ENCODE measurements around the gene PRR23A. TPM values are rescaled to one million over a fixed set of nuclear protein-coding genes. Genes with fewer than 3 reads are reported as not detected.

PRR23A gene
- total RNA-seq, 1 donor from 2014 or later, result not detected

DNA sequence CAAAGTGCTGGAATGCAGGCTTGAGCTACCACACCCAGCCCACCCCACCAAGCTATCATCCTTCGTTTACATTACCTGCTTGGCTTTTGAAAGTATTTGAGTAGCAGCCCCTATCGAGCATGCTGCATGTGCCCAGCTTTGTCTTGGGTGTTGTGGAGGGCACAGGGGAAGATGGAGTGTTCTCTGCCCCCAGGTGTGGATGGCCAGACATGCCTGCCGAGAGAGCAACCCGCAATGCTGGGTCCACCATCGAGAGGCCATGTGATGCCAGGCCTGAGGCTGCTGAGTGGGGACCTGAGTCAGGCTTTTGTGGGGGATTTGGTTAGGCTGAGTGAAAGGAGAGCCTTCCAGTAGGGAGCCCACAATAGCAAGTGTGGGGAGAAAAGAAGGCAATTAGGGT is 33.1 kb downstream of the PRR23A start:
- no peak for TF ChIP-seq EZH2 (IDR thresholded peaks at IDR 0.05; ENCODE audit: insufficient read depth, low read length)
- TF ChIP-seq CTCF (IDR thresholded peaks at IDR 0.05; ENCODE audit: insufficient read depth, low read depth, low read length), result no peak
- Histone ChIP-seq H3K4me3 (ENCODE audit: insufficient read depth, low read depth, low read length) (no peak overlapping the region), H3K36me3 (ENCODE audit: insufficient read depth, low read length) (no peaks in the 10 kb centered on the region), H3K9me3 (ENCODE audit: insufficient read depth, low read depth, low read length) (no peaks in the 10 kb centered on the region), H3K4me2 (ENCODE audit: low read length) (no peak overlapping the region), H3K9ac (ENCODE audit: low read length) (no peak overlapping the region), H2AFZ (ENCODE audit: low read depth, low read length) (no peak overlapping the region), H4K20me1 (ENCODE audit: insufficient read depth, low read length) (no peaks in the 10 kb centered on the region), H3K27me3 (ENCODE audit: insufficient read depth, low read length) (peaks cover 11% of the 10 kb centered on the region), H3K4me1 (ENCODE audit: insufficient read depth, low read length) (no peaks in the 10 kb centered on the region), H3K79me2 (ENCODE audit: insufficient read depth, low read length) (no peaks in the 10 kb centered on the region), H3K27ac (ENCODE audit: low read depth, low read length) (no peak overlapping the region)
- peaks cover 36% of the 10 kb centered on the region for H3K27me3 Mint-ChIP-seq (ENCODE audit: low read depth, unreplicated experiment)
- no peaks in the 10 kb centered on the region for H3K4me1 Mint-ChIP-seq (ENCODE audit: low read depth, unreplicated experiment)
- no peak for DNase-seq (ENCODE audit: low read depth)
- FAIRE-seq, result no peak
- no peak overlapping the region for H3K27ac Mint-ChIP-seq (ENCODE audit: unreplicated experiment)
- H3K36me3 Mint-ChIP-seq (ENCODE audit: low read depth, unreplicated experiment), result no peaks in the 10 kb centered on the region
- H3K4me3 Mint-ChIP-seq (ENCODE audit: unreplicated experiment), result no peak overlapping the region
- peaks cover 2% of the 10 kb centered on the region for H3K9me3 Mint-ChIP-seq (ENCODE audit: unreplicated experiment)

DNA sequence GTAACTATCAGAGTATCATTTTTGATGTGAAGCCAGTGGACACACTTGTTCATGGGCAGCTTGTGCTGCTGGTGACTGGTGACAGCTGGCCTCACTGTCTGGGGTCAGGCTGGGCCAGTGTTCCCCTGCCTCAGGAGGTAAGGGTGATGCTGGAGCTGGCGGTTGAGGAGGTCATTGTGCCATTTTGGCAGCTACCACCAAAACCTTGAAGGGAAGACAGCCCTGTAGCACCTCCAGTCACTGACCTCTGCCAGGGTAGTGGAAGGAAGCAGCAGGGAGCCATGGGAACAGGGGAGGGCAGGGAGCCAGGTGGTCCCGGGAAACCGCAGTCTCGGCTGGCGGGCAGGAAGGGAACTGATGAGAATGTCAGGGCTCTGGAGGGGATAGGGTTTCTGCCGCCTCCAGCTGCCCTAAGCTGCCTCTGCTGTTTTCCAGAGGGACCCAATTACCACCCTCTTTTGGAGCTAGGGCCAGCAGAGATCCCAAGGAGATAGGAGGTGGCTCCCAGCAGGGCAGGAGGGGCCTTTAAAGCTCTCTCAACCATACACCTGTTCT is 34.2 kb downstream of the PRR23A start:
- Mint-ChIP-seq H3K36me3 (ENCODE audit: low read depth, unreplicated experiment) (no peaks in the 10 kb centered on the region), H3K9me3 (ENCODE audit: unreplicated experiment) (peaks cover 4% of the 10 kb centered on the region), H3K4me3 (ENCODE audit: unreplicated experiment) (no peak overlapping the region), H3K27ac (ENCODE audit: unreplicated experiment) (no peak overlapping the region), H3K4me1 (ENCODE audit: low read depth, unreplicated experiment) (no peaks in the 10 kb centered on the region), H3K27me3 (ENCODE audit: low read depth, unreplicated experiment) (peaks cover 27% of the 10 kb centered on the region)
- no peak for FAIRE-seq
- Histone ChIP-seq H3K9me3 (ENCODE audit: insufficient read depth, low read depth, low read length) (no peaks in the 10 kb centered on the region), H2AFZ (ENCODE audit: low read depth, low read length) (no peak overlapping the region), H3K79me2 (ENCODE audit: insufficient read depth, low read length) (no peaks in the 10 kb centered on the region), H4K20me1 (ENCODE audit: insufficient read depth, low read length) (no peaks in the 10 kb centered on the region), H3K27ac (ENCODE audit: low read depth, low read length) (no peak overlapping the region), H3K4me1 (ENCODE audit: insufficient read depth, low read length) (no peaks in the 10 kb centered on the region), H3K4me3 (ENCODE audit: insufficient read depth, low read depth, low read length) (no peak overlapping the region), H3K4me2 (ENCODE audit: low read length) (no peak overlapping the region), H3K27me3 (ENCODE audit: insufficient read depth, low read length) (peaks cover 9% of the 10 kb centered on the region), H3K9ac (ENCODE audit: low read length) (no peak overlapping the region), H3K36me3 (ENCODE audit: insufficient read depth, low read length) (no peaks in the 10 kb centered on the region)
- DNase-seq (ENCODE audit: low read depth), result no peak
- TF ChIP-seq EZH2 (IDR thresholded peaks at IDR 0.05; ENCODE audit: insufficient read depth, low read length) (no peak), CTCF (IDR thresholded peaks at IDR 0.05; ENCODE audit: insufficient read depth, low read depth, low read length) (no peak)

GRCh38 chr3:138964923-138965322 is 41.1 kb downstream of the PRR23A start:
- Mint-ChIP-seq H3K27ac (ENCODE audit: unreplicated experiment) (no peak overlapping the region), H3K36me3 (ENCODE audit: low read depth, unreplicated experiment) (no peaks in the 10 kb centered on the region), H3K4me1 (ENCODE audit: low read depth, unreplicated experiment) (no peaks in the 10 kb centered on the region), H3K9me3 (ENCODE audit: unreplicated experiment) (peaks cover 4% of the 10 kb centered on the region), H3K27me3 (ENCODE audit: low read depth, unreplicated experiment) (peaks cover 27% of the 10 kb centered on the region), H3K4me3 (ENCODE audit: unreplicated experiment) (no peak overlapping the region)
- no peak for TF ChIP-seq EZH2 (IDR thresholded peaks at IDR 0.05; ENCODE audit: insufficient read depth, low read length)
- TF ChIP-seq CTCF (IDR thresholded peaks at IDR 0.05; ENCODE audit: insufficient read depth, low read depth, low read length), result no peak
- no peaks in the 10 kb centered on the region for H3K79me2 ChIP-seq (ENCODE audit: insufficient read depth, low read length)
- no peak overlapping the region for H2AFZ ChIP-seq (ENCODE audit: low read depth, low read length)
- no peaks in the 10 kb centered on the region for H4K20me1 ChIP-seq (ENCODE audit: insufficient read depth, low read length)
- FAIRE-seq (no peak), DNase-seq (ENCODE audit: low read depth) (no peak)
- no peak overlapping the region for H3K4me2 ChIP-seq (ENCODE audit: low read length)
- H3K4me3 ChIP-seq (ENCODE audit: insufficient read depth, low read depth, low read length), result no peak overlapping the region
- H3K27ac ChIP-seq (ENCODE audit: low read depth, low read length), result no peak overlapping the region
- no peaks in the 10 kb centered on the region for H3K4me1 ChIP-seq (ENCODE audit: insufficient read depth, low read length)
- H3K27me3 ChIP-seq (ENCODE audit: insufficient read depth, low read length), result peaks cover 18% of the 10 kb centered on the region
- H3K9ac ChIP-seq (ENCODE audit: low read length), result no peak overlapping the region
- H3K36me3 ChIP-seq (ENCODE audit: insufficient read depth, low read length), result no peaks in the 10 kb centered on the region
- H3K9me3 ChIP-seq (ENCODE audit: insufficient read depth, low read depth, low read length), result no peaks in the 10 kb centered on the region
